Measurements from ENCODE around the gene ASAP3. TPM values are rescaled to one million over a fixed set of nuclear protein-coding genes. Genes with fewer than 3 reads are reported as not detected.

The ASAP3 gene
- total and polyA plus RNA-seq, 9 donors, result 37.3 to 147 (median 91.0) TPM

- no peak for TF ChIP-seq POLR2A (IDR thresholded peaks at IDR 0.05)
- TF ChIP-seq CTCF (IDR thresholded peaks at IDR 0.05), result no peak
- TF ChIP-seq EP300 (IDR thresholded peaks at IDR 0.05), result no peak
- Histone ChIP-seq H3K27me3 (no peaks in the 10 kb centered on the region), H3K27ac (no peak overlapping the region), H3K4me3 (no peak overlapping the region), H3K4me1 (ENCODE audit: insufficient read depth) (peaks cover 17% of the 10 kb centered on the region), H3K36me3 (no peaks in the 10 kb centered on the region), H3K9me3 (no peaks in the 10 kb centered on the region)
- intact Hi-C loops (cut with DNase I), result no loop called here
- no peak for DNase-seq
- WGBS, 3 donors, result 95 to 99% (median 98%) methylated on average over 3 of the region's 3 CpGs
Measured at GRCh38 chr1:23466423-23466989, 17.5 kb downstream of the ASAP3 start.

- no peaks in the 10 kb centered on the region for H3K27me3 ChIP-seq
- TF ChIP-seq EP300 (IDR thresholded peaks at IDR 0.05), result no peak
- TF ChIP-seq CTCF (IDR thresholded peaks at IDR 0.05), result no peak
- no peak for TF ChIP-seq POLR2A (IDR thresholded peaks at IDR 0.05)
- no peaks in the 10 kb centered on the region for H3K9me3 ChIP-seq
- intact Hi-C loops (cut with DNase I), result no loop called here
- 56 to 72% (median 68%) methylated on average over 3 of the region's 3 CpGs for WGBS, 3 donors
- H3K36me3 ChIP-seq, result no peaks in the 10 kb centered on the region
- H3K4me1 ChIP-seq (ENCODE audit: insufficient read depth), result peaks cover 2% of the 10 kb centered on the region
- H3K4me3 ChIP-seq, result no peak overlapping the region
- DNase-seq, result no peak
- H3K27ac ChIP-seq, result no peak overlapping the region
Measured at GRCh38 chr1:23463286-23463685, 20.7 kb downstream of the ASAP3 start.

- Histone ChIP-seq H3K9me3 (no peaks in the 10 kb centered on the region), H3K27me3 (no peaks in the 10 kb centered on the region), H3K27ac (no peak overlapping the region), H3K36me3 (no peaks in the 10 kb centered on the region), H3K4me1 (ENCODE audit: insufficient read depth) (peaks cover 2% of the 10 kb centered on the region), H3K4me3 (no peak overlapping the region)
- TF ChIP-seq EP300 (IDR thresholded peaks at IDR 0.05) (no peak), CTCF (IDR thresholded peaks at IDR 0.05) (no peak), POLR2A (IDR thresholded peaks at IDR 0.05) (no peak)
- intact Hi-C loops (cut with DNase I), result no loop called here
- WGBS, 3 donors, result 90 to 100% (median 94%) methylated on average over 2 of the region's 2 CpGs
- DNase-seq, result no peak
Measured at GRCh38 chr1:23462766-23463165, 21.2 kb downstream of the ASAP3 start.

- H3K9me3 ChIP-seq, result no peaks in the 10 kb centered on the region
Measured at GRCh38 chr1:23461050-23461449, 22.9 kb downstream of the ASAP3 start.

More at GRCh38 chr1:23461050-23461449, 22.9 kb downstream of the ASAP3 start:
- no peak overlapping the region for H3K27ac ChIP-seq
- H3K36me3 ChIP-seq, result no peaks in the 10 kb centered on the region
- no peaks in the 10 kb centered on the region for H3K27me3 ChIP-seq
- intact Hi-C loops (cut with DNase I), result no loop called here
- H3K4me1 ChIP-seq (ENCODE audit: insufficient read depth), result peaks cover 8% of the 10 kb centered on the region
- WGBS, 3 donors, result 85 to 87% (median 85%) methylated on average over 3 of the region's 3 CpGs
- DNase-seq, result no peak
- H3K4me3 ChIP-seq, result no peak overlapping the region
- TF ChIP-seq POLR2A (IDR thresholded peaks at IDR 0.05) (no peak), CTCF (IDR thresholded peaks at IDR 0.05) (no peak)
